ENCODE measurements around the gene BACH2.

DNA sequence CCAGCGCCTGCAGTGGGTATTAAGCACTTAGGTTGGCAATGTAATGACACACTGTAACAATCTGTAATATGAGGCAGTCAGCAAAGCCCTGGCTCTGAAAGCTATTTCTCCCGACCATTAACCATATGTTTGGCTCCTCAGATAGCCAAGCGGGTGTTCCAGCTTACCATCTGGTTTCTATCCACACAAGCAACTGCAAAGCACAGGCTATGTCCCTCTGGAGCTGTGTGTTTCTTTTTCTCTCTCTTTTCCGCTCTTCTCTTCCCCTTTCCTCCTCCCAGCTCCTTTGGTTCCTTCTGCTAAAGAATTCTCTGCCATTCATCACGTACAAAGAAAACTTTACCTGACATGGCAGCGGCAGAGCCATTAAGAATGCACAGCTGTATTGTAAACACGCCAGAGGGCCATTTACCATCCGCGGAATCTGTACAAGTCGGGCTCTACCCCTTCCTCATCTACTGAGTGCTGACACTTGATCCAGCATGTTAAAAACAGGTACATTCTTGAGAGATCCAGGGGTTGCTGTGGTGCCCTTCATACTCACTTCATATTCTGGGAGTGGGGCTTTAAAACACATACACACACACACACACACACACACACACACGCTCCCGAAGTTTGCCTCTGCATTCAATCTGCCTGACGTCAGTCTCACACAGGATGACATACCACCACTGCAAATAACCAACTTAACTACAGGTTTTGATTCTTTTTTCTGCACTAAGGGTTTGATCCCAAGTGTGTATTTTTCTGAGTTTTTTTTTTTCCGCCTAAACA is 77.2 kb downstream of the BACH2 start:
- TF ChIP-seq POLR2AphosphoS5 (IDR thresholded peaks at IDR 0.05; ENCODE audit: low read depth): no peak
- TF ChIP-seq, protein P1, sequence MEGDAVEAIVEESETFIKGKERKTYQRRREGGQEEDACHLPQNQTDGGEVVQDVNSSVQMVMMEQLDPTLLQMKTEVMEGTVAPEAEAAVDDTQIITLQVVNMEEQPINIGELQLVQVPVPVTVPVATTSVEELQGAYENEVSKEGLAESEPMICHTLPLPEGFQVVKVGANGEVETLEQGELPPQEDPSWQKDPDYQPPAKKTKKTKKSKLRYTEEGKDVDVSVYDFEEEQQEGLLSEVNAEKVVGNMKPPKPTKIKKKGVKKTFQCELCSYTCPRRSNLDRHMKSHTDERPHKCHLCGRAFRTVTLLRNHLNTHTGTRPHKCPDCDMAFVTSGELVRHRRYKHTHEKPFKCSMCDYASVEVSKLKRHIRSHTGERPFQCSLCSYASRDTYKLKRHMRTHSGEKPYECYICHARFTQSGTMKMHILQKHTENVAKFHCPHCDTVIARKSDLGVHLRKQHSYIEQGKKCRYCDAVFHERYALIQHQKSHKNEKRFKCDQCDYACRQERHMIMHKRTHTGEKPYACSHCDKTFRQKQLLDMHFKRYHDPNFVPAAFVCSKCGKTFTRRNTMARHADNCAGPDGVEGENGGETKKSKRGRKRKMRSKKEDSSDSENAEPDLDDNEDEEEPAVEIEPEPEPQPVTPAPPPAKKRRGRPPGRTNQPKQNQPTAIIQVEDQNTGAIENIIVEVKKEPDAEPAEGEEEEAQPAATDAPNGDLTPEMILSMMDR (conservative IDR thresholded peaks at IDR 0.05; ENCODE audit: low read depth in 2 of 2): no peak

Measured in GM23338 (cell line).